Measurements from ENCODE around the gene SVIP.

SVIP gene

GRCh38 chr11:22786475-22786874 lies 43.1 kb downstream of the SVIP start:
- H3K27ac ChIP-seq (ENCODE audit: low read depth, low read length): no peak overlapping the region
- H3K4me1 ChIP-seq (ENCODE audit: control insufficient read depth, insufficient read depth, low read length): no peaks in the 10 kb centered on the region
- no peak overlapping the region for H3K9ac ChIP-seq (ENCODE audit: low read length)
- H3K27me3 ChIP-seq (ENCODE audit: control insufficient read depth, insufficient read depth, low read length): no peaks in the 10 kb centered on the region
- no peak overlapping the region for H3K4me3 ChIP-seq (ENCODE audit: low read length)
- H3K36me3 ChIP-seq (ENCODE audit: control insufficient read depth, insufficient read depth, low read length): no peaks in the 10 kb centered on the region

GRCh38 chr11:22785251-22785650 lies 44.4 kb downstream of the SVIP start:
- Histone ChIP-seq H3K4me3 (ENCODE audit: low read length) (no peak overlapping the region), H3K27ac (ENCODE audit: low read depth, low read length) (no peak overlapping the region), H3K36me3 (ENCODE audit: control insufficient read depth, insufficient read depth, low read length) (no peaks in the 10 kb centered on the region), H3K9ac (ENCODE audit: low read length) (no peak overlapping the region), H3K4me1 (ENCODE audit: control insufficient read depth, insufficient read depth, low read length) (no peaks in the 10 kb centered on the region), H3K27me3 (ENCODE audit: control insufficient read depth, insufficient read depth, low read length) (no peaks in the 10 kb centered on the region)

DNA sequence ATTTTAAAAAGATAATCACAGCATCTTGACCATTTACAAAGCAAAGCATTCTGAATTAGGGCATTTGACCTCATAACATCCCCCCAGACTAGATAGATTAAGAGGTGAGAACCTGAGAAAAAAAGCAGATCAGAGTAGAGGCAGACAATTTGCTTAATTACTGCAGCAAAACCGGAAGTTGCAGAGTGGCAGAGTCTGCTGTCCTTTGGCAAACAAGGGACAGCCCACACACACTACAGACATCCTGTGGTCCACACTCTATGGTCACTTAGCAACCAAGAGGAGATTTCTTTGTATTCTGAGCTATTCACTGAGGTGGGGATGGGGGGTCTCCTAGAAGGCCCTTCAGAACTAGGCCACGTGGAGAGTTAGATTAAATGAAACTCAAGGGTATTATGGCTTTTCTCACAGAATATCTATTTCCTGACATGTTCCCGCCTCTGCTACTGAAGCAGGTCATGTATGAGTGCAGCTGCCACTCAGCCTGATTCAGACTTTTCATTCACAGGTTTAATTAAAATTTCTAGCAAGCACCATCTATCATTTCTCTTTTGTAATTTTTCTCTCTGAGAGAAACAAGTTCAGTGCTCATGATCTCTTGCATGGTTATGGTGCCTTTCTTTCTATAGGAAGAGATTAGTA lies 48.5 kb downstream of the SVIP start:
- Histone ChIP-seq H3K4me1 (ENCODE audit: control insufficient read depth, insufficient read depth, low read length) (no peaks in the 10 kb centered on the region), H3K36me3 (ENCODE audit: control insufficient read depth, insufficient read depth, low read length) (no peaks in the 10 kb centered on the region), H3K4me3 (ENCODE audit: low read length) (no peak overlapping the region)

GRCh38 chr11:22779850-22780249 lies 49.8 kb downstream of the SVIP start:
- H3K36me3 ChIP-seq (ENCODE audit: control insufficient read depth, insufficient read depth, low read length): no peaks in the 10 kb centered on the region

More for the DNA sequence above, 48.5 kb downstream of the SVIP start:
- Histone ChIP-seq H3K9ac (ENCODE audit: low read length) (no peak overlapping the region), H3K27ac (ENCODE audit: low read depth, low read length) (no peak overlapping the region), H3K27me3 (ENCODE audit: control insufficient read depth, insufficient read depth, low read length) (no peaks in the 10 kb centered on the region)

GRCh38 chr11:22778642-22779041 lies 51.0 kb downstream of the SVIP start:
- Histone ChIP-seq H3K9ac (ENCODE audit: low read length) (no peak overlapping the region), H3K4me3 (ENCODE audit: low read length) (no peak overlapping the region), H3K27ac (ENCODE audit: low read depth, low read length) (no peak overlapping the region)

More at GRCh38 chr11:22779850-22780249, 49.8 kb downstream of the SVIP start:
- Histone ChIP-seq H3K9ac (ENCODE audit: low read length) (no peak overlapping the region), H3K4me1 (ENCODE audit: control insufficient read depth, insufficient read depth, low read length) (no peaks in the 10 kb centered on the region), H3K27ac (ENCODE audit: low read depth, low read length) (no peak overlapping the region), H3K27me3 (ENCODE audit: control insufficient read depth, insufficient read depth, low read length) (no peaks in the 10 kb centered on the region), H3K4me3 (ENCODE audit: low read length) (no peak overlapping the region)

DNA sequence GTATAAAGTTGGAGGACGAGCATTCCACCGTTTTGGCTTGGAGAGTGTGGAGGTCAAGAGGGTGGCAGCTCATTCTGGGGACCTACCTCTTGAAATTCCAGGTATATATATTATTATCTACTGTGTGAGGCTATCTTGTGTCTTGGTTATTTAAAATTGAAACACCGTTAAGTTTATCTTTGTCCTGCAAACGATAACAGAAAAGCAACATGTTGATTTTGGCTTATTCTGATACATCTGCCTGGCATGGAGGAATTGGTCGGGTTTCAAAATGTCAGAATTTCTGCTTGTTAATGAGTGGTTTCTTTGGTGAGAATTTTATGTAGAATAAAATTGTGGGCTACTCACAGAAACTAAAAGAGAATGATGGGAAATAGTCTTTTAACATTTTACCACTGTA lies 54.4 kb downstream of the SVIP start:
- no peak overlapping the region for H3K9ac ChIP-seq (ENCODE audit: low read length)
- H3K27me3 ChIP-seq (ENCODE audit: control insufficient read depth, insufficient read depth, low read length): no peaks in the 10 kb centered on the region
- no peaks in the 10 kb centered on the region for H3K4me1 ChIP-seq (ENCODE audit: control insufficient read depth, insufficient read depth, low read length)

More at GRCh38 chr11:22778642-22779041, 51.0 kb downstream of the SVIP start:
- Histone ChIP-seq H3K36me3 (ENCODE audit: control insufficient read depth, insufficient read depth, low read length) (no peaks in the 10 kb centered on the region), H3K27me3 (ENCODE audit: control insufficient read depth, insufficient read depth, low read length) (no peaks in the 10 kb centered on the region), H3K4me1 (ENCODE audit: control insufficient read depth, insufficient read depth, low read length) (no peaks in the 10 kb centered on the region)

GRCh38 chr11:22774716-22775115 lies 54.9 kb downstream of the SVIP start:
- H3K4me3 ChIP-seq (ENCODE audit: low read length): no peak overlapping the region
- H3K36me3 ChIP-seq (ENCODE audit: control insufficient read depth, insufficient read depth, low read length): no peaks in the 10 kb centered on the region
- no peaks in the 10 kb centered on the region for H3K27me3 ChIP-seq (ENCODE audit: control insufficient read depth, insufficient read depth, low read length)
- H3K9ac ChIP-seq (ENCODE audit: low read length): no peak overlapping the region
- H3K4me1 ChIP-seq (ENCODE audit: control insufficient read depth, insufficient read depth, low read length): no peaks in the 10 kb centered on the region
- no peak overlapping the region for H3K27ac ChIP-seq (ENCODE audit: low read depth, low read length)

More for the DNA sequence above, 54.4 kb downstream of the SVIP start:
- Histone ChIP-seq H3K27ac (ENCODE audit: low read depth, low read length) (no peak overlapping the region), H3K4me3 (ENCODE audit: low read length) (no peak overlapping the region), H3K36me3 (ENCODE audit: control insufficient read depth, insufficient read depth, low read length) (no peaks in the 10 kb centered on the region)

DNA sequence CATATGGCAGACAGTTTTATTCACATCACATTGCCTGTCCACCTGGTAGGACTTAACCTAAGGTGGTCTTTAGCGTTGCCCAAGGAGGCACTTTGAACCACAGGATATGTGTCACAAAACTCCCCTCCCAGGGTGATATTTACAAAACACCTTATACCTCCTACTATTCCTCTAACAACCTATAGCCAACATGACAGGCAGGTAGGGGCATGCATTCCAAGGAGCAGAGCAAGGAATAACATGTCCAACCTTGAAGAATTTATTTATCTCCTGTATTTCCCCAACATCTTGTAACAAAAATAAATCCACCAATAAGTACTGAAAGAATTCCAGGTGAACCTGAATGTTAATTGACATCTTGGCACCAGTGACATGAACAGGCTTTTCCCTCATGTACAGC lies 60.5 kb downstream of the SVIP start:
- H3K27ac ChIP-seq (ENCODE audit: low read depth, low read length): no peak overlapping the region
- no peak overlapping the region for H3K4me3 ChIP-seq (ENCODE audit: low read length)
- H3K27me3 ChIP-seq (ENCODE audit: control insufficient read depth, insufficient read depth, low read length): no peaks in the 10 kb centered on the region
- no peaks in the 10 kb centered on the region for H3K4me1 ChIP-seq (ENCODE audit: control insufficient read depth, insufficient read depth, low read length)
- no peak overlapping the region for H3K9ac ChIP-seq (ENCODE audit: low read length)
- no peaks in the 10 kb centered on the region for H3K36me3 ChIP-seq (ENCODE audit: control insufficient read depth, insufficient read depth, low read length)

All from rectal smooth muscle tissue (tissue), 1 donor.